HG03442 (cell line): ENCODE results near the gene GNAL.
A peak's percentile ranks its signal among the peaks of the same experiment; 100 is the strongest.

ENCODE experiments used
- ATAC-seq: cut with Tn5 transposase; IDR thresholded peaks from one replicate; pipeline ENCODE4 v1.9.1; 2021; ENCODE audit warnings: mild to moderate bottlenecking, moderate library complexity; ENCODE audit not compliant: unreplicated experiment

The GNAL gene

GRCh38 chr18:11719621-11720020 is 30.6 kb downstream of the GNAL start:
- ATAC-seq = no peak

DNA sequence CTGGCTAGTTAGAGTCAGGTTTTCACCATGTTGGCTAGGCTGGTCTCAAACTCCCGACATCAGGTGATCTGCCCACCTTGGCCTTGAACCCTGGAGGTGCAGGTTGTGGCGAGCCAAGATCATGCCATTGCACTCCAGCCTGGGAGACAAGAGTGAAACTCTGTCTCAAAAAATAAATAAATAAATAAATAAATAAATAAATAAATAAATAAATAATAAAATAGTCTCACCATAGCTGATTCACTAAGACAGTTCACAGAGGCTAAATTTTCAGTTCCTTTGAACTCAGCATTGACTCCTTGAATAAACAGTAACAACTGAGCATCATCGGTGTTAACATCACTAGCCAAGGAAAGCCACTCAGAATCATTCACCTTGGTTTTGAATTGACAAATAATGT is 32.7 kb downstream of the GNAL start:
- no peak for ATAC-seq

DNA sequence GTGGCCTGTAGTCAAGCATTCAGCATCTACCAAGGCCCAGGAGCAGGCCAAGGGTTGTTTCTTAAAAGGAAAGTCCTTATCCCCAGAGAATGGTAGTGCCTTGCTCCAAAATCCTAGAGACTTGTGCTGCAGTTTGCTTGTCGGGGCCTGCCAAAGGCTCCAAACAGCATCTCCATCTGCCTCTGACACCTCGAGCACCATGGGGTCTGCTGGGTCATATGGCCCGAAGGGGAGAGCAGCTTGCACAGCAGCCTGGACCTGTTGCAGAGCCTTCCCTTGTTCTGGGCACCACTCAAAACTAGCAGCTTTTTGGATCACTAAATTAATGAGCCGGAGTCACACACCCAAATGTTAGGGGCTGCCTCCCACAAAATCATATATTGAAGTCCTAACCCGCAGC is 35.7 kb downstream of the GNAL start:
- no peak for ATAC-seq

DNA sequence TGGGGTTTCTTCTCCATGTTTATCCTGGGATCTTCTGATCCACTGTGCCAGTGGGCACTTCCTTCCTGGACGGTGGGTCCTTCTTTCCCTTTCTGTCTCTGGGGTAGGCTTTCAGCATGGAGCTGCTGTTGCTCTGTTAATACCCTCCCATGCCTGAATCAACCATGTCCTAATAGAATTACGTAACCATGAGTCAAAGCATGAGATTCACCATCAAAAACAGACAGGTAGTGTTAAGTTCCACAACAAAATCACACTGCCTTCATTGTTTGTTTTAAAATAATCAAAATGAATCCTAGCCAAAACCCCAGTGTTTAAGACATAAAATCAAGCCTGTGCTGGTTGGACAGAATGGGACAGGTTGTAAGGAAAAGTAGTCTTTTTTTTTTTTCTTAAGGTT is 37.5 kb downstream of the GNAL start:
- ATAC-seq = no peak

- ATAC-seq = no peak
Measured at GRCh38 chr18:11728249-11728648, 39.2 kb downstream of the GNAL start.

GRCh38 chr18:11729556-11729955 is 40.5 kb downstream of the GNAL start:
- no peak for ATAC-seq

DNA sequence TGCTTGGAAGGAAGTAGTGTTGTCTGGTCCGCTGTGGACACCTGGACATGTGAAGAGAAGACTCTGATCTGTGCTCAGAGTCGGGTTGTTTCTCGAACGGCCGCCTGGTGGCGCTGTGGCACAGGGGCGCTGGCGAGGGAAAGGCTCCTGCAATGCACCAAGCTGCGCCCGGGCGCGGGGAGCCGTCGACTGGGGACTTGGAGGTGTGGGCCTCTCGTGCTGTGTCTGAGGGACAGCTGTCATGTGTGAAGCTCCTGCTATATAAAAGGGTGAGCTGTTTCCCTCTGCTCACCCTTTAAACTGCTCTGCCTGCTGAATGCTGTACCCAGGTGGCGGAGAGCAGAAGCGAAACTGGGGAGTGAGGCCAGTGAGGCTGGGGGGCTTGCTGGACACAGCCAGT is 44.0 kb downstream of the GNAL start:
- peak; percentile 63 for ATAC-seq

- no peak for ATAC-seq
Measured at GRCh38 chr18:11736656-11737055, 47.6 kb downstream of the GNAL start.

GRCh38 chr18:11739893-11740292 is 50.8 kb downstream of the GNAL start:
- ATAC-seq = no peak

- no peak for ATAC-seq
Measured at GRCh38 chr18:11740461-11740860, 51.4 kb downstream of the GNAL start.

DNA sequence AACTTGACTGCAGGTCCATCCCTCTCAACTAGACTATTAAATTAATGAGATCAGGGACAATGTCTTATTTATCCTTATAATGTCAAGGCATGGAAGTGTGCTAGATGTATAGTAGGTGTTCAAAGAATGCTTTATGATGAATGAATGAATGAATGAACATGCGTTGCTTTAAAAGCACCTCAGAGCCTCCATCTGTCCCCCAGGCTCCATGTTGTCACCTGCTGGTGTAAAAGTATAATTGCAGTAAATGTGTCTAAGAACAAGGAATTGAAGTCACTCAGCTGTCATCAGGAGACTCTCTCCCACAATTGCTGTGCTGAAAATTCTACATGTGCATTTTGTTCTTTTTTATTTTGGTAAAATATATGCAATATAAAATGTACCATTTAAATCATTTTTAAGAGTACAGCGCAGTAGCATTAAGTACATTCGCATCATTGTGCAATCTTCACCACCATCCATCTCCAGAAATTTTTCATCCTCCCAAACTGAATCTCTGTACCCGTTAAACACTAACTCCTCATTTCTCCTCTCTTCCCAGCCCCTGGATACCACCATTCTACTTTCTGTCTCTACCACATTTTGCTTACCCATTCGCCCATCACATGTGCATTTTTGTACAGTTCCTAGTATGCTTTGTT is 52.6 kb downstream of the GNAL start:
- no peak for ATAC-seq

- no peak for ATAC-seq
Measured at GRCh38 chr18:11745521-11745920, 56.5 kb downstream of the GNAL start.

- ATAC-seq = no peak
Measured at GRCh38 chr18:11747286-11747685, 58.2 kb downstream of the GNAL start.

DNA sequence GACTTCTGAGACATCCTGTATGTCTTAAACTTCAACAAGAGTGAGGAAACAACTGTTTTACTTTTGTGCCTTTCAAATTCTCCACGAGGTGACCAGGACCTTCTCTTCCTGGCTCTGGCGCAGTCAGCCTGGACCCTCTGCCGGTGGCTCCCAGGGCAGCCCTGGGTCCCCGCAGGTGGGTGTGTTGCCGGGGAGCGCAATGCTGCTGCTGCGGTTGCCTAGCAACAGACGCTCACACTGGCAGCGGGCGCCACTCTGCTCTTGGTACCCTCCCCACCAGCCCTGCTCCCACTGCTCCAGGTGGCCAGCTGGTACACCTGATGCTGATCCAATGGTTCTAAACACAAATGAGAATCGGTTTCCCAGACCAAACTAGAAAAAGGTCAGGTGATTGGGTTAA is 58.7 kb downstream of the GNAL start:
- no peak for ATAC-seq

DNA sequence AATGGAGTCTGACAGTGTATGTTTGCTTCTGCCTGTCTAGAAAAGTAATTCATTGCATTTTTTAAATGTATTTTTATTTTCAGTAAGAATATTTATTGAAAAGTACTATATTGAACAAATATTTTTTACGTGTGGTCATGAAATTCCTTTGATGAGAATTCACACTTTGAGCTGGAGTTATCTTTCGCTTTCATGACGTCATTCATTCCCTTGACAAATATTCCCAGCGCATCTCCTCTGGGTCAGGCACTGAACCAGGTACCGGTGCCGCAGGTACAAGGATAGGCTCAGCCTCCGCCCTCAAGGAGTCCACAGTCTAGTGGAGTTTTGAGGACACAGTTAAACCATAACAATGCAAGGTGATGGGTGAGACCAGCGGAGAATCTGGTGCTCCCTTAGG is 60.2 kb downstream of the GNAL start:
- no peak for ATAC-seq

GRCh38 chr18:11750171-11750570 is 61.1 kb downstream of the GNAL start:
- no peak for ATAC-seq

- no peak for ATAC-seq
Measured at GRCh38 chr18:11750581-11751310, 61.7 kb downstream of the GNAL start.

DNA sequence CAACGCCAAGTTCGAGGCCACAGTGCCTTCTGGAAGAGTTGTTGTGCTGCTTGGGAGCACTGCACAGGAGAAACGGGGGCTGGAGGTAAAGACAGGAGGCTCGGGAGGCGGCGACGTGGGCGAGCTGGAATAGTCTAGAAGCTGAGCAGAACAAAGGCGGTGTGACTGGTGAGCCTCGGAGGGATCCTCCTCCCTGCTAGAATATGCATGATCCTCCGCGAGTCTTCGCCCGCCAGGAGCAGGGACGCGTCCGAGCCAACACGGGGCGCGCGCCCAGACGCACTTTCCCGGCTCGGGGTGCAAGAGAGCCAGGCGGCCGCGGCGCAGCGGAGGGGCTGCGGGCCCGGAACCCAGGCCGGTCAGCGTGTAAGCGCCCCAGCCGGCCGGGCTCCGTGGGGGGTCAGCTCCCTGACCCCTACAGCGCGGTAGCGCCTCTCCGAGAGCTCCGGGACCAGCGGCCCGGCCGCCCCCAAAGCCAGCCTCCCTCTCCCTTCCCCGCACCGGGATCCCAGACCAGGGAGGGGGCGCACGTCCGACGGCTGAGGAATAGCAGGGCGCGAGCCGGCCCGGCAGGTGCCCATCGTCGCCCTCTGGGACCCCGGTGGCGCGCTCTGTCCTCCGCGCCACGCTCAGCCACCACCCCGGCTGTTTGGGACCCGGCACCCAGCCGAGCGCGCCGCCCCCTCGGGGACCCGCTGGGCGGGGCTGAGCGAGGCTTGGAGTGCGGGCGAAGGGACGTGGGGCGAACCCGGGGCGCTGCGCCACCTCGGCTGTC is 62.5 kb downstream of the GNAL start:
- no peak for ATAC-seq

DNA sequence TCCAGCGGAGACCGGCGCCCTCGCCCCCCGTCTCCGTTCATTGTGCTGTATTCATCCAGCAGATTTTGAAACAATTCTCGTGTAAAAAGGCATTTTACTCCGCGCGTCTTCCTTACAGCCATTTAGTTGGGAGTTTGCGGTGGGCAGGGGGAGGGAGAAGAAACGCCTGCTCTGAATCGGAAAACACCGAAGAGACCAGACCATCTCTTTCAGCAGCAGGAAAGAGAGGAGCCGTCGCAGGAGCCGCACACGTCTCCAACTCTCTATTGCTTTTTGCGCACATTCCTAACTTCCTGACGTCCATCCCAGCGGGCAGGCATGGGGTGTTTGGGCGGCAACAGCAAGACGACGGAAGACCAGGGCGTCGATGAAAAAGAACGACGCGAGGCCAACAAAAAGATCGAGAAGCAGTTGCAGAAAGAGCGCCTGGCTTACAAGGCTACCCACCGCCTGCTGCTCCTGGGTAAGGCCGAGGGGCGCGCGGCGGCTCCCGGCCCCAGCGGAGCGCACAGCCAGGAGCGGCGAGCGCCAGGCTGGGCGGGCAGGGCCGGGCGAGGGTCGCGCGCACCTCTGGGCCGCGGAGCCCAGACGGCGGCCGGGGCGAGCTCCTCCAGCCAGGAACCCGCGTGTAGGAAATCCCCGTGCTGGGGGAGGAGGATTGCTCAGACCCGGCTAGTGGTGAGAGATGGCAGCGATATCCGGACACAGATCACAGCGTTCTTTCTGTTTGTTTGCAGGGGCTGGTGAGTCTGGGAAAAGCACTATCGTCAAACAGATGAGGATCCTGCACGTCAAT is 63.2 kb downstream of the GNAL start:
- peak; percentile 50 for ATAC-seq

DNA sequence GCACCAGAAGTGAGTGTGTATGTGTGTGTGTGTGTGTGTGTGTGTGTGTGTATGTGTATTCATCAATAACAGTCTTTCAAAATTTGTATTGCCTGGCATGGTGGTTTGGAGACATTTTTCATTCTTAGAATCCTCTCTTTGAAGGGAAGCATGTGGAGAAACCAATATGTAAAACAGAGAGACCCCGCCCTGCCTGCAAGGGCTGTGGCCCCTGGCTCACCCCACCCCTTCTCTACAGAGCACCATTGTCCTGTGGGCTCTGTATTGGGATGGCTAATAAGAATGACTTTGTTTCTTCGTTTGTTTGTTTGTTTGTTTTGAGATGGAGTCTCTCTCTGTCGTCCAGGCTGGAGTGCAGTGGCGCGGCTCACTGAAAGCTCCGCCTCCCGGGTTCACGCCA is 65.9 kb downstream of the GNAL start:
- ATAC-seq = no peak

DNA sequence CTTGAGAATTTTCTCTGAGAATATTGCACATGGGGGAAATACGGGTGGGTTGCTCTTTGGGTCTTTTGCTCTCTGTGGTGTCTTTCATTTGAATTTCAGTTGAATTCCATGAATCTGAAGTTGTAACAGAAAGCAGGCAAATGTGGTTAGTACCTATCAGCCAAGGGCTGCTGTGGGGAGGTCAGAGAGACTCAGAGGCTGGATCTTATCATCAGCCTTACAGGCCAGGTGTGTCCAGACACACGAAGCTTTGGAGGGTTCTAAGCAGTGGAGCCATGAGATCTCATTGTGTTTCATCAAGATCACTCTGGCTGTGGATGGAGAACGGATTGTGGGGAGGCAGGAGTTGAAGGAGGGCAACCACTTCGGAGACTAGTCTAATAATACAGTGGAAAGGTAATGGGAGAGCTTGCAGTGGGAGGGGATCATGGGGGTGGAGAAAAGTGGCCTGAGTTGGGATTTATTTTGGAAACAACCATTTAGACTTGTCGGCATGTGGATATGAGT is 68.1 kb downstream of the GNAL start:
- ATAC-seq = no peak
